HG03342 (cell line): ENCODE measurements around the gene ELOVL3.
"Not testable (repeated sequence)": the region's sequence is repeated elsewhere in the genome, so short reads cannot be mapped to it uniquely, and the experiment has no call there.

Source experiments
- ATAC-seq: cut with Tn5 transposase; IDR thresholded peaks from one replicate; pipeline ENCODE4 v1.9.1; 2021; ENCODE audit warnings: mild to moderate bottlenecking, moderate library complexity; ENCODE audit not compliant: unreplicated experiment

ELOVL3 gene, protein sequence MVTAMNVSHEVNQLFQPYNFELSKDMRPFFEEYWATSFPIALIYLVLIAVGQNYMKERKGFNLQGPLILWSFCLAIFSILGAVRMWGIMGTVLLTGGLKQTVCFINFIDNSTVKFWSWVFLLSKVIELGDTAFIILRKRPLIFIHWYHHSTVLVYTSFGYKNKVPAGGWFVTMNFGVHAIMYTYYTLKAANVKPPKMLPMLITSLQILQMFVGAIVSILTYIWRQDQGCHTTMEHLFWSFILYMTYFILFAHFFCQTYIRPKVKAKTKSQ

GRCh38 chr10:102225646-102226541, at the start of gene ELOVL3:
ELOVL3 (plus strand) TSS chr10:102226299; CDS start chr10:102226549, 250 bp downstream.
- peak; percentile 90 for ATAC-seq

GRCh38 chr10:102184606-102185005, 41.5 kb upstream of the ELOVL3 start:
- ATAC-seq: no peak

GRCh38 chr10:102185272-102185671, 40.8 kb upstream of the ELOVL3 start:
- no peak for ATAC-seq

GRCh38 chr10:102185811-102186527, 40.1 kb upstream of the ELOVL3 start:
- no peak for ATAC-seq

GRCh38 chr10:102188298-102188940, 37.7 kb upstream of the ELOVL3 start:
- no peak for ATAC-seq

DNA sequence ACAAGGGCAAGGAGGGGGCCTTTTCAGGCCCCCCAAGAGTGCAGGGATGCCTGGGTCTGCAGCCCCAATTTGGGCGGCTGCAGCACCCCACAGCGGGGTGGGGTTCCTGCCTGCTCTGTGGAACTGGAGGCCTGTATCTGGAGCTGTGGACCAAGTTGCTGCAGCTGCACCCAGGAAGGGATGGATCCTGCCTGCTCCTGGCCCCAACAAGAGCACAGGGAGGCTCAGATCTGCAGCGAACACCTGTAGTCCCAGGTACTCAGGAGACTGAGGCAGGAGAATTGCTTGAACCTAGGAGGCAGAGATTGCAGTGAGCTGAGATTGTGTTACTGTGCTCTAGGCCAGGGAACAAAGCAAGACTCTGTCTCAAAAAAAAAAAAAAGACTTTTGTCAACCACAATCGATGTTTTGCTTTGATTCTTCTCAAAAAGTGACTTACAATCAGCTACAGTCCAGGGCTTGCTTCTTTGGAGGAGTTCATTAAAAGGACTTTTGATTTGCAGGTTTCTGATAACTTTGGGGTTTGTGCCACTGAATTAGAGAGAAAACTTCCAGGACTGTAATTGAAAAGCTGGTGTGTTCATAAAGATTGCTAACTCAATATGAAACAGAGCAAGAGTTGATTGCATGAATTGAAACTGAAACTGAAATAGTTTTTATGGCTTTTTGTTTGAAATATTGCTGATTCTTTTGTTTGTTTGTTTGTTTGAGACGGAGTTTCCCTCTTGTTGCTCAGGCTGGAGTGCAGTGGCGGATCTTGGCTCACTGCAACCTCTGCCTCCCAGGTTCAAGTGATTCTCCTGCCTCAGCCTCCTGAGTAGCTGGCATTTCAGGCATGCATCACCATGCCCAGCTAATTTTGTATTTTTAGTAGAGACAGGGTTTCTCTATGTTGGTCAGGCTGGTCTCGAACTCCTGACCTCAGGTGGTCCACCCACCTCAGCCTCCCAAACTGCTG, 36.9 kb upstream of the ELOVL3 start:
- not testable (repeated sequence) for ATAC-seq

GRCh38 chr10:102191956-102192355, 34.1 kb upstream of the ELOVL3 start:
- ATAC-seq: no peak

DNA sequence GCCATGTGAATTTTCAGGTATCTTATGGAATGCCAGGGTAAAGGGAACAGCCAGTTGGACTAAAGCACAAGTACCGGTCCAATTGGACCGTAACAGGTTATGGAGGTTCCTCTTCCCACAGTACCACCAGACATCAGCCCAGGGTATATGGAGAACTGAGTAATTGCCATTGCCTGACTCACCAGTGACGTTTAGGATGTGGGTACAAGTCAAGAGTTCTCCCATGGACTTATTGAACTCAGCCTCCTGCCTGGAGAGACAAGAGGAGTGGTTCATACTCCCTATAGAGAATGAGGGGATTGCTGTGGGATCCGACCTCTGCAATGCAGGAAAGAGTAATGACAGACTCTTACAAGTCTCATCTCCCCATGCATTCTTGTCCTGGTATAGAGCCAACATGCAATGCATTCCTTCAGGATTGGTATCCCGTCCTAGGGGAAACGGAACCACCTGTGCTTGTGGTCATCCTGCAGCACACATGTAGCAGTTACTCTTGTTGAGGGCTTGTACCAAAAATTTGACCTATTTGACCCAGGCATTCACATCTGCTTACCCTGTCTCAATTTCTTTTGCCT, 30.7 kb upstream of the ELOVL3 start:
- no peak for ATAC-seq

DNA sequence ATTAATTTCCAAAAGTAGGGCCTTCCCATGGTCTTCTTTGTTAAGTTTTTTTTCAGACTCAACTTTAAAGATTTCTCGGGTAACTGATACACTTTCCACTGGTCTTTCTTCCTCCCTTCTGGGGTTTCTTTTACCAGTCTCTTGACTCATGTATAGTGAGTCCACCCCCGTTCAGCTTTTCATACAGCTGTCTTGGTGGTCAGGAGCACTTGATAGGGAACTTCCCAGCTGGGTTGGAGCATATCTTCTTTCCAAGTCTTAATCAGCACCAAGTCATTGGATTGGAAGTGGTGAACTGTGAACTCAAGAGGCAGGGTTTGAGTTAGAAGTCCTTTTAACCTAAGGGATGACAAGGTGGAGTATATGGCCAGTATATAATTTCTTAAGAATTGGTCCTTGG, 29.2 kb upstream of the ELOVL3 start:
- ATAC-seq: no peak

GRCh38 chr10:102198027-102198426, 28.1 kb upstream of the ELOVL3 start:
- ATAC-seq: no peak

DNA sequence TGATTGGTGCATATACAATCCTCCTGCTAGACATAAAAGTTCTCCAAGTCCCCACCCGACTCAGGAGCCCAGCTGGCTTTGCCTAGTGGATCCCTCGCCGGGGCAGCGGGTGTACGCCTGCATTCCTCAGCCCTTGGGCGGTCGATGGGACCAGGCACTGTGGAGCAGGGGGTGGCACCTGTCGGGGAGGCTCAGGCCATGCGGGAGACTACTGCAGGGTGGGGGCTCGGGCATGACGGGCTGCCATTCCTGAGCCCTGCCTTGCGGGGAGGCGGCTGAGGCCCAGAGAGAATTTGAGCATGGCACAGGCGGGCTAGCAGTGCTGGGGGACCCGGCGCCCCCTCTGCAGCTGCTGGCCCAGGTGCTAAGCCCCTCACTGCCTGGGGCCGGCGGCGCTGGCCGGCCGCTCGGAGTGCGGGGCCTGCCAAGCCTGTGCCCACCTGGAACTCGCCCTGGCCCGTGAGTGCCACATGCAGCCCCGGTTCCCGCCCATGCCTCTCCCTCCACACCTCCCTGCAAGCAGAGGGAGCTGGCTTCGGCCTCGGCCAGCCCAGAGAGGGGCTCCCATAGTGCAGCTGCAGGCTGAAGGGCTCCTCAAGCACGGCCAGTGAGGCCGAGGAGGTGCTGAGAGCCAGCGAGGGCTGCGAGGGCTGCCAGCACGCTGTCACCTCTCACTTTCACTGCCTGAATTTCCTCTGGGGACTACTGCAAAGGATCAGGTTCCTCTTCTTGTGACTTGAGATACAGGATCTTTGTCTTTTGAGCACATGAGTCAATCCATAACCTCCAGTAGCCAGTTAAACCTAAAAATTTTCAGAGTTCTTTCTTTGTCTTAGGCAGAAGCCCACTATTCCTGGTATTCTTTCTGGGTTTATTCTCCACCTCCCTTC, 25.1 kb upstream of the ELOVL3 start:
- ATAC-seq: no peak

DNA sequence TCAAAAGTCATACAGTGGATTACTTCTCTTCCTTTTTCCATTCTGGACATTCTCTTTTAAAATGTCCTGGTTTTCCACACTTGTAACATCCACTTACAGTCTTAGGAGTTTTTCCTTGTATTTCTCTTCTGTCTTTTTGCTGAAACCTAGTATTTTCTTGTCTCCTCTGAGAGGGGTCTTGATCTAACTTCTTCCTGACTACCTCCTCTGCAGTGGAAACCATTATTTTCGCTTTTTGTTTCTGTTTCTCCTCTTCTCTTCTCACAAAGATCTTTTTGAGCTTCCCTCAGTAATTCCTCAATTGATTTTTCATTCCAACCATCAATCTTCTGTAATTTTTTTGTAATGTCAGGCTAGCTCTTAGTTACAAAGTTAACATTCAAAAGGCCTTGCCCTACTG, 23.7 kb upstream of the ELOVL3 start:
- no peak for ATAC-seq

DNA sequence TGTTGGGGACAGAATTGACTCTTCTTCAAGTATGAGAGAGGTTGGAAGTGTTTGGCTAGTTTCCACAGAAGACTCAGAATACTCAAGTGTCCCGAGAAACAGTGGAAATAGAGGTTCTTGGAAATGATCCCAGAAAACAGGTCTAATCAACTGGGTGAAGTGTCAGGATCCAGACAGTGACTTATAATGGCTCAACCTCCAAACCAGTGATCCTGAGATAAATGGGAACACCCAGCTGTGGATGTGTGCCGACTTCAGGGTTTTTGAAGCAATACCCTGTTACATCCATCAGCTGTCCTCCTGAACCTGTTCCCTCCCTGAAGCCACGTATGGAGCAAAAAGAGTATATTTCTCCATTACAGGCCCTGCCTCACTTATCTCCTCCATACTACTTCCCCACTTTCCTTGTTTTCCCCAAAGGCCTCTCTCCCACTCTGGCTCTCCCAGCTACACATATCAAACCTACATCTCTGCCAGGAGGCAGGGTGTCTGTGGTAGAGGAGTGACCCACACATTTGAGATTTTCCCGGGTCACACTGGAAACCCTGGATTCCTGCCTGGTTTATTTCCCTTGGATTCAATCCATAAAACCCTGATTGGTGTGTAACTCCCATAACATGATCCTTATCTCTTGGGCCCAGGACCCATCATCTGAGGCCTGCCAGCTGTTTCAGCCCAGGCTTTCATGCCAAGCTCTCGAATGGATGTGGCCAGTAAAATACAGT, 17.6 kb upstream of the ELOVL3 start:
- ATAC-seq: no peak

GRCh38 chr10:102211615-102212299, 14.3 kb upstream of the ELOVL3 start:
- ATAC-seq: no peak

- ATAC-seq: not testable (repeated sequence)
These were observed 12.5 kb upstream of the ELOVL3 start for GRCh38 chr10:102213599-102213998.

- ATAC-seq: no peak
These were observed 6.7 kb upstream of the ELOVL3 start for GRCh38 chr10:102219370-102219769.

- no peak for ATAC-seq
These were observed 5.5 kb upstream of the ELOVL3 start for GRCh38 chr10:102220612-102221011.
